Psoas muscle (tissue), 8 donors: Measurements from ENCODE around the gene MGST2. TPM values are rescaled to one million over a fixed set of nuclear protein-coding genes. Genes with fewer than 3 reads are reported as not detected.

Experiments
- ATAC-seq, 4 donors: fragments of 200-7000 bp; cut with Tn5 transposase; one replicate each; pipeline ENCODE4 v1.9.1; 2020; ENCODE audit warnings: moderate library complexity in 3 of 4, mild to moderate bottlenecking in 2 of 4
- DNase-seq, 2 donors: peaks; one replicate each; pipeline ENCODE4 v3.0.0-alpha.2; 2020
- H3K27ac ChIP-seq: fragments of 200-600 bp; one replicate; pipeline ENCODE4 v1.8.0; 2022
- H3K27me3 ChIP-seq, 3 donors: fragments of 200-600 bp in 1 of 3; one replicate each; pipeline versions ENCODE4 v1.6.1 to v1.8.0; 2013 to 2022; ENCODE audit warnings: low read length in 2 of 3, mild to moderate bottlenecking in 2 of 3, moderate library complexity in 1 of 3; ENCODE audit not compliant: insufficient read depth in 3 of 3
- H3K36me3 ChIP-seq, 2 donors: fragments of 200-600 bp in 1 of 2; one replicate each; pipeline versions ENCODE4 v1.6.1 to v1.8.0; 2013 to 2022; ENCODE audit warnings: low read depth in 1 of 2, mild to moderate bottlenecking in 1 of 2, moderate library complexity in 1 of 2; ENCODE audit not compliant: insufficient read depth in 1 of 2
- H3K4me1 ChIP-seq: fragments of 200-600 bp; one replicate; pipeline ENCODE4 v1.8.0; 2022
- H3K4me3 ChIP-seq: fragments of 200-600 bp; one replicate; pipeline ENCODE4 v1.8.0; 2022; ENCODE audit warnings: mild to moderate bottlenecking
- H3K9me3 ChIP-seq: fragments of 200-600 bp; one replicate; pipeline ENCODE4 v1.8.0; 2022
- WGBS, 3 donors: extraction: QIAGEN DNeasy Blood & Tissue Kit; methylation state at CpG; one replicate each; pipeline versions ENCODE4 v1.1.6 to v1.1.7; 2013; 5-methylcytosine and 5-hydroxymethylcytosine counted together
- intact Hi-C, 2 donors: fragments of 100-400 bp; cut with DNase I; formaldehyde crosslinking; loops; one replicate each; pipeline versions ENCODE4 v1.11.0 to v1.14.2; 2022
- polyA plus RNA-seq, 3 donors: library from polyadenylated mRNA; stranded (reverse); fragments of 200-250 nt; gene quantifications; one replicate each; pipeline ENCODE4 v1.2.3, GENCODE V29; 2013
- total RNA-seq, 4 donors: library from RNA; stranded (reverse); fragmentation: NEBNext Ultra II Directional in 2 of 4; extraction: Animal tissue kit (Norgen Biotek cat#: 25700) in 2 of 4; gene quantifications; one replicate each; pipeline versions ENCODE4 v1.2.1 to v1.2.4, GENCODE V29; 2021 to 2023
- TF ChIP-seq, protein P1 (sequence below): fragments of 200-600 bp; IDR thresholded peaks from one replicate; pipeline ENCODE4 v1.8.0; 2022; ENCODE audit warnings: antibody characterized with exemption
- donor health status: healthy with polysubstance abuse.
- donor health status: DM: no; HTN: no; CAD: no; lungs with moderate emphysema.
- donor health status: Bipolar disorder and iron deficiency.
- donor health status: healthy.
- donor health status: DM: yes; HTN: yes; CAD: no.
- donor health status: DM: no; HTN: no; CAD: no.
- donor health status: DM: no; HTN: no; CAD: no.
- donor health status: DM: yes; HTN: yes; CAD: no.

Gene MGST2
- total and polyA plus RNA-seq, 7 donors = 18.2 to 56.2 (median 46.8) TPM

DNA sequence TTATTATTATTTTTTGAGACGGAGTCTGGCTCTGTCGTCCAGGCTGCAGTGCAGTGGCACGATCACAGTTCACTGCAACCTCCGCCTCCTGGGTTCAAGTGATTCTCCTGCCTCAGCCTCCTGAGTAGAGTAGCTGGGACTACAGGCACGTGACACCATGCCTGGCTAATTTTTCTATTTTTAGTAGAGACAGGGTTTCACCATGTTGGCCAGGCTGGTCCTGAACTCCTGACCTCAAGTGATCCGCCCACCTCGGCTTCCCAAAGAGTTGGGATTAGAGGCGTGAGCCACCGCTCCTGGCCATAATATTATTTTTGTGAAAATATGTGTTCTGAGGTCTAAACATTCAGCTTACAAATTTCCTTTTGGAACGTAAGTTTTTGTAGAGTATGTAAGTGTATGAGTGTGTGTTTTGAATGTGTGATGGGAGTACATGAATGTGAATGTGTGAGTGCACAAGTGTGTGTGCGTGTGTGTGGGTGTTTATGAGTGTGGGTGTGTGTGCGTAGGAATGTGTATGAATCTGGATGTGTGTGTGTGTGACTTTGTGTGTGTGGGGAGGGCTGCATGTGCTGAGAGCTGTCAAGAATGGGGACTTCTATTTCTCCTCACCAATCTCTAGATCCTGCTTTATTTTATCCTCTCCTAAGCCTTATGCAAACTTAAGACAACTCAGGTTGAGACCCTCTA lies 5.7 kb upstream of the MGST2 start:
- H3K4me1 ChIP-seq = peaks cover 20% of the 10 kb centered on the region
- 58 to 82% (median 74%) methylated on average over 12 of the region's 12 CpGs for WGBS, 3 donors
- TF ChIP-seq, protein P1, sequence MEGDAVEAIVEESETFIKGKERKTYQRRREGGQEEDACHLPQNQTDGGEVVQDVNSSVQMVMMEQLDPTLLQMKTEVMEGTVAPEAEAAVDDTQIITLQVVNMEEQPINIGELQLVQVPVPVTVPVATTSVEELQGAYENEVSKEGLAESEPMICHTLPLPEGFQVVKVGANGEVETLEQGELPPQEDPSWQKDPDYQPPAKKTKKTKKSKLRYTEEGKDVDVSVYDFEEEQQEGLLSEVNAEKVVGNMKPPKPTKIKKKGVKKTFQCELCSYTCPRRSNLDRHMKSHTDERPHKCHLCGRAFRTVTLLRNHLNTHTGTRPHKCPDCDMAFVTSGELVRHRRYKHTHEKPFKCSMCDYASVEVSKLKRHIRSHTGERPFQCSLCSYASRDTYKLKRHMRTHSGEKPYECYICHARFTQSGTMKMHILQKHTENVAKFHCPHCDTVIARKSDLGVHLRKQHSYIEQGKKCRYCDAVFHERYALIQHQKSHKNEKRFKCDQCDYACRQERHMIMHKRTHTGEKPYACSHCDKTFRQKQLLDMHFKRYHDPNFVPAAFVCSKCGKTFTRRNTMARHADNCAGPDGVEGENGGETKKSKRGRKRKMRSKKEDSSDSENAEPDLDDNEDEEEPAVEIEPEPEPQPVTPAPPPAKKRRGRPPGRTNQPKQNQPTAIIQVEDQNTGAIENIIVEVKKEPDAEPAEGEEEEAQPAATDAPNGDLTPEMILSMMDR = no peak
- H3K9me3 ChIP-seq = no peaks in the 10 kb centered on the region
- H3K36me3 ChIP-seq = no peaks in the 10 kb centered on the region
- no peak for DNase-seq
- intact Hi-C loops = loop anchor here in 1 of 2 donors (5.0 kb wide), 1 partner anchor 492 kb away; the partner anchor contains the start of gene MAML3
- H3K27ac ChIP-seq = no peak overlapping the region
- no peak overlapping the region for H3K4me3 ChIP-seq
- no peaks in the 10 kb centered on the region for H3K27me3 ChIP-seq
- no peak for ATAC-seq

GRCh38 chr4:139660568-139661043 lies 5.0 kb upstream of the MGST2 start:
- H3K27ac ChIP-seq = no peak overlapping the region
- peaks cover 15% of the 10 kb centered on the region for H3K4me1 ChIP-seq
- H3K4me3 ChIP-seq = no peak overlapping the region
- DNase-seq (no peak), ATAC-seq (no peak)
- 48 to 74% (median 60%) methylated on average over 3 of the region's 3 CpGs for WGBS, 3 donors
- no peaks in the 10 kb centered on the region for H3K36me3 ChIP-seq
- no peaks in the 10 kb centered on the region for H3K27me3 ChIP-seq
- TF ChIP-seq, protein P1 = no peak
- no peaks in the 10 kb centered on the region for H3K9me3 ChIP-seq
- intact Hi-C loops = loop anchor here in 1 of 2 donors (5.0 kb wide), 1 partner anchor 492 kb away; the partner anchor contains the start of gene MAML3

DNA sequence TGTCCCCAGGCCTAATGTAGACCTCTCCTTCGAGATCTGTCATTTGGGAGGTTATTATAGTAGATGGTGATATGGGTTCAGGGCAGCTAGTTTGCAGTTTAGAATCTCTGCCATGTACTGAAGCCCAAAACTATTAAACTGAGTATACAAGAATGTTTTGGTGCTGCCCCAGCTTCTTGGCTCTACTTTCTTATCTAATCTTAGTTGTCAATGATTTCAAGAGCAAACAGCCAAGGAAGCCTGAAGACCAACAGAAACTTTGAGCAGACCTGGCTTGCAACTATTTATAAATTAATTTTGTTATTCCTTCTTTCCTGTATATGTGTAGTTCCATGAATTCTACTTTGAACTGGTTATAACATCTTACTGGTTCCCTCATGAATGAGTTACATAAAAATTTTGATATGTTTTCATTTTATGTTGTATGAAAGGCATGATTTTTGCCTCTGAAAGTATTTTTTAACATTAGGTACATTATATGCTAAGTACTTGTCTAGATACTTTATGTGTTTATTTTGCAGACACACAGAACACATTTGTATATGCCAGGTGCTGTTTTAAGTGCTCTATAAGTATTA lies 2.0 kb upstream of the MGST2 start:
- intact Hi-C loops = loop anchor here in 1 of 2 donors (5.0 kb wide), 1 partner anchor 489 kb away; the partner anchor contains the start of gene MAML3
- H3K4me3 ChIP-seq = no peak overlapping the region
- WGBS, 3 donors = 71 to 90% (median 85%) methylated on average over 1 of the region's 1 CpG
- H3K27me3 ChIP-seq = no peaks in the 10 kb centered on the region
- peaks cover 23% of the 10 kb centered on the region for H3K4me1 ChIP-seq
- DNase-seq (no peak), ATAC-seq (no peak)
- H3K27ac ChIP-seq = no peak overlapping the region
- H3K36me3 ChIP-seq = no peaks in the 10 kb centered on the region
- TF ChIP-seq, protein P1 = no peak
- H3K9me3 ChIP-seq = no peaks in the 10 kb centered on the region

DNA sequence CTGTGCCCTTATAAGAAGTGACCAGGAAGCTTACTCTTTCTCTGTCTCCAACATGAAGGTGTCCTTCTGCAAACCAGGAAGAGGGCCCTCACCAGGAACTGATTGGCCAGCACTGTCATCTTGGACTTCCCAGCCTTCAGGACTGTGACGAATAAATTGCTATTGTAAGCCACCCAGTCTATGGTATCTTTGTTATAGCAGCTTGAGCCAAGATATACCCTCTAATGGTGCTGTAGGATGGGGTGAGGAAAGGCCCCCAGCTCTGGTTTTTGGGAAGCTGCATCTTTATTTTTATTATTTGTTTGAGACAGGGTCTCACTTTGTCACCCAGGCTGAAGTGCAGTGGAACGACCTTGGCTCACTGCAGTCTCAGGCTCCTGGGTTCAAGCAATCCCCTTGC lies 1.2 kb upstream of the MGST2 start:
- Histone ChIP-seq H3K27me3 (no peaks in the 10 kb centered on the region), H3K4me3 (no peak overlapping the region), H3K27ac (peak overlapping the region; percentile 88), H3K9me3 (no peaks in the 10 kb centered on the region), H3K4me1 (peaks cover 31% of the 10 kb centered on the region), H3K36me3 (no peaks in the 10 kb centered on the region)
- WGBS, 3 donors = 58 to 88% (median 80%) methylated on average over 2 of the region's 2 CpGs
- DNase-seq = no peak
- TF ChIP-seq, protein P1 = no peak
- intact Hi-C loops = loop anchor here in 1 of 2 donors (5.0 kb wide), 1 partner anchor 488 kb away; the partner anchor contains the start of gene MAML3
- no peak for ATAC-seq
